ENCODE data around the gene SH3BP4. TPM values are rescaled to one million over a fixed set of nuclear protein-coding genes. Genes with fewer than 3 reads are reported as not detected.

Gene SH3BP4
- total and polyA plus RNA-seq, 2 of the 13 experiments (the other 11 are each of a cell fraction or from before 2014, with no cell fraction given): 34.6 to 99.1 TPM

DNA sequence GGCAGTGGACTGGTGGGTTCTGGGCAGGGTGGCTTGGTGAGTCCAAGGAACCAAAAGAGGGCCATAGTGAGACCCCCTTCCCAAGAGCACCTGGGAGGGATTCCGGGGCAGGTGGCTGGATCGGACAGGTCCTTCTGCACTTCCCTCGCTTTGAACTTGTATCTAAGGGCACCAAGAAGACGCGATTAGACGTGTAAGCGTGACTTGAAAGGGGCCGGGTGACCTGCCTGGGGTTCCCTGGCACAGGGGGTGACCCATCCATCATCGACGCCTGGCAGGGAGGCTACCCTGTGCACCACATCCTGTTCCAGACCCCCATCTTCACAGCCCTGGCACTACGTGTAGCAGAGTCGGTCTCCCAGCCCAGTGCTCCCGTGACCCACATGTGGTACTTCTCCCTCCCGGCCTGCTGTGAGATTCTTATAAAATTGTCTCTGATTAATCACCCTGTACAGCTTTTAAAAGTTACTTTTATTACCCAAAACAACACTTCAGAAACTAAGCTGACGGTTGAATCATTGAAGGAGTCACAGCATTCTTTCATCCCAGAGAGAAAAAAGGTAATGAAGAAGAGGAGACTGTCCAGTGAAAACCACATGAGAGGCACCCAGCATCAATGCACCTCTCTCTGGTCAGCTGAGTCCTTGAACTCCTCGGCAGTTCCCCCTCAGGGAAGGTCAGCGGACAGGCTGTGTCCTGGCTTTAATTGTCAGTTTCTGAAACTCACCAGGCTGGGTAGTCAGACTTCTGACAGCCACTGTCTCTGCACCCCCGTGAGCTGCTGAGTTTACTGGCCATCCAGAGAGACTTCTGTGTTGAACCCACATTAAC is 13.0 kb downstream of the SH3BP4 start (continued):
- TF ChIP-seq, protein P1, sequence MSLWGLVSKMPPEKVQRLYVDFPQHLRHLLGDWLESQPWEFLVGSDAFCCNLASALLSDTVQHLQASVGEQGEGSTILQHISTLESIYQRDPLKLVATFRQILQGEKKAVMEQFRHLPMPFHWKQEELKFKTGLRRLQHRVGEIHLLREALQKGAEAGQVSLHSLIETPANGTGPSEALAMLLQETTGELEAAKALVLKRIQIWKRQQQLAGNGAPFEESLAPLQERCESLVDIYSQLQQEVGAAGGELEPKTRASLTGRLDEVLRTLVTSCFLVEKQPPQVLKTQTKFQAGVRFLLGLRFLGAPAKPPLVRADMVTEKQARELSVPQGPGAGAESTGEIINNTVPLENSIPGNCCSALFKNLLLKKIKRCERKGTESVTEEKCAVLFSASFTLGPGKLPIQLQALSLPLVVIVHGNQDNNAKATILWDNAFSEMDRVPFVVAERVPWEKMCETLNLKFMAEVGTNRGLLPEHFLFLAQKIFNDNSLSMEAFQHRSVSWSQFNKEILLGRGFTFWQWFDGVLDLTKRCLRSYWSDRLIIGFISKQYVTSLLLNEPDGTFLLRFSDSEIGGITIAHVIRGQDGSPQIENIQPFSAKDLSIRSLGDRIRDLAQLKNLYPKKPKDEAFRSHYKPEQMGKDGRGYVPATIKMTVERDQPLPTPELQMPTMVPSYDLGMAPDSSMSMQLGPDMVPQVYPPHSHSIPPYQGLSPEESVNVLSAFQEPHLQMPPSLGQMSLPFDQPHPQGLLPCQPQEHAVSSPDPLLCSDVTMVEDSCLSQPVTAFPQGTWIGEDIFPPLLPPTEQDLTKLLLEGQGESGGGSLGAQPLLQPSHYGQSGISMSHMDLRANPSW (CRISPR knock-in tag; IDR thresholded peaks at IDR 0.05; ENCODE audit: borderline replicate concordance): no peak
- TF ChIP-seq HOXA5 (CRISPR knock-in tag; IDR thresholded peaks at IDR 0.05) (peak; percentile 43; the same call in 1 of the 2 replicates), ZNF207 (IDR thresholded peaks at IDR 0.05; ENCODE audit: borderline replicate concordance) (no peak), CC2D1A (CRISPR knock-in tag; IDR thresholded peaks at IDR 0.05) (no peak), TOPORS (CRISPR knock-in tag; IDR thresholded peaks at IDR 0.05) (no peak), ESRRA (CRISPR knock-in tag; IDR thresholded peaks at IDR 0.05; ENCODE audit: low read depth) (peak; percentile 29; the same call in 1 of the 2 replicates), KLF9 (CRISPR knock-in tag; IDR thresholded peaks at IDR 0.05; ENCODE audit: low read depth) (no peak), GABPA (IDR thresholded peaks at IDR 0.05; ENCODE audit: low read depth, low read length) (no peak), GABPA (CRISPR knock-in tag; IDR thresholded peaks at IDR 0.05; ENCODE audit: low read depth) (no peak), SMAD3 (CRISPR knock-in tag; IDR thresholded peaks at IDR 0.05) (no peak), SP2 (CRISPR knock-in tag; IDR thresholded peaks at IDR 0.05) (no peak), ZBTB21 (CRISPR knock-in tag; IDR thresholded peaks at IDR 0.05) (no peak)
- TF ChIP-seq, protein P2, sequence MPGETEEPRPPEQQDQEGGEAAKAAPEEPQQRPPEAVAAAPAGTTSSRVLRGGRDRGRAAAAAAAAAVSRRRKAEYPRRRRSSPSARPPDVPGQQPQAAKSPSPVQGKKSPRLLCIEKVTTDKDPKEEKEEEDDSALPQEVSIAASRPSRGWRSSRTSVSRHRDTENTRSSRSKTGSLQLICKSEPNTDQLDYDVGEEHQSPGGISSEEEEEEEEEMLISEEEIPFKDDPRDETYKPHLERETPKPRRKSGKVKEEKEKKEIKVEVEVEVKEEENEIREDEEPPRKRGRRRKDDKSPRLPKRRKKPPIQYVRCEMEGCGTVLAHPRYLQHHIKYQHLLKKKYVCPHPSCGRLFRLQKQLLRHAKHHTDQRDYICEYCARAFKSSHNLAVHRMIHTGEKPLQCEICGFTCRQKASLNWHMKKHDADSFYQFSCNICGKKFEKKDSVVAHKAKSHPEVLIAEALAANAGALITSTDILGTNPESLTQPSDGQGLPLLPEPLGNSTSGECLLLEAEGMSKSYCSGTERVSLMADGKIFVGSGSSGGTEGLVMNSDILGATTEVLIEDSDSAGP (CRISPR knock-in tag; IDR thresholded peaks at IDR 0.05; ENCODE audit: borderline replicate concordance): no peak
- TF ChIP-seq, protein P3, sequence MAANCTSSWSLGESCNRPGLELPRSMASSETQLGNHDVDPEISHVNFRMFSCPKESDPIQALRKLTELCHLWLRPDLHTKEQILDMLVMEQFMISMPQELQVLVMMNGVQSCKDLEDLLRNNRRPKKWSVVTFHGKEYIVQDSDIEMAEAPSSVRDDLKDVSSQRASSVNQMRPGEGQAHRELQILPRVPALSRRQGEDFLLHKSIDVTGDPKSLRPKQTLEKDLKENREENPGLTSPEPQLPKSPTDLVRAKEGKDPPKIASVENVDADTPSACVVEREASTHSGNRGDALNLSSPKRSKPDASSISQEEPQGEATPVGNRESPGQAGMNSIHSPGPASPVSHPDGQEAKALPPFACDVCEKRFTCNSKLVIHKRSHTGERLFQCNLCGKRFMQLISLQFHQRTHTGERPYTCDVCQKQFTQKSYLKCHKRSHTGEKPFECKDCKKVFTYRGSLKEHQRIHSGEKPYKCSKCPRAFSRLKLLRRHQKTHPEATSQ (CRISPR knock-in tag; IDR thresholded peaks at IDR 0.05; ENCODE audit: borderline replicate concordance): no peak
- TF ChIP-seq, protein P4, sequence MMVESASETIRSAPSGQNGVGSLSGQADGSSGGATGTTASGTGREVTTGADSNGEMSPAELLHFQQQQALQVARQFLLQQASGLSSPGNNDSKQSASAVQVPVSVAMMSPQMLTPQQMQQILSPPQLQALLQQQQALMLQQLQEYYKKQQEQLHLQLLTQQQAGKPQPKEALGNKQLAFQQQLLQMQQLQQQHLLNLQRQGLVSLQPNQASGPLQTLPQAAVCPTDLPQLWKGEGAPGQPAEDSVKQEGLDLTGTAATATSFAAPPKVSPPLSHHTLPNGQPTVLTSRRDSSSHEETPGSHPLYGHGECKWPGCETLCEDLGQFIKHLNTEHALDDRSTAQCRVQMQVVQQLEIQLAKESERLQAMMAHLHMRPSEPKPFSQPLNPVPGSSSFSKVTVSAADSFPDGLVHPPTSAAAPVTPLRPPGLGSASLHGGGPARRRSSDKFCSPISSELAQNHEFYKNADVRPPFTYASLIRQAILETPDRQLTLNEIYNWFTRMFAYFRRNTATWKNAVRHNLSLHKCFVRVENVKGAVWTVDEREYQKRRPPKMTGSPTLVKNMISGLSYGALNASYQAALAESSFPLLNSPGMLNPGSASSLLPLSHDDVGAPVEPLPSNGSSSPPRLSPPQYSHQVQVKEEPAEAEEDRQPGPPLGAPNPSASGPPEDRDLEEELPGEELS (CRISPR knock-in tag; IDR thresholded peaks at IDR 0.05): peak; percentile 20; the same call in 1 of the 2 replicates
- TF ChIP-seq, protein P5, sequence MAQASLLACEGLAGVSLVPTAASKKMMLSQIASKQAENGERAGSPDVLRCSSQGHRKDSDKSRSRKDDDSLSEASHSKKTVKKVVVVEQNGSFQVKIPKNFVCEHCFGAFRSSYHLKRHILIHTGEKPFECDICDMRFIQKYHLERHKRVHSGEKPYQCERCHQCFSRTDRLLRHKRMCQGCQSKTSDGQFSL (CRISPR knock-in tag; IDR thresholded peaks at IDR 0.05): 0 out of 2 replicates have a peak, but pooled peaks have one; percentile 11
- TF ChIP-seq, protein P6, sequence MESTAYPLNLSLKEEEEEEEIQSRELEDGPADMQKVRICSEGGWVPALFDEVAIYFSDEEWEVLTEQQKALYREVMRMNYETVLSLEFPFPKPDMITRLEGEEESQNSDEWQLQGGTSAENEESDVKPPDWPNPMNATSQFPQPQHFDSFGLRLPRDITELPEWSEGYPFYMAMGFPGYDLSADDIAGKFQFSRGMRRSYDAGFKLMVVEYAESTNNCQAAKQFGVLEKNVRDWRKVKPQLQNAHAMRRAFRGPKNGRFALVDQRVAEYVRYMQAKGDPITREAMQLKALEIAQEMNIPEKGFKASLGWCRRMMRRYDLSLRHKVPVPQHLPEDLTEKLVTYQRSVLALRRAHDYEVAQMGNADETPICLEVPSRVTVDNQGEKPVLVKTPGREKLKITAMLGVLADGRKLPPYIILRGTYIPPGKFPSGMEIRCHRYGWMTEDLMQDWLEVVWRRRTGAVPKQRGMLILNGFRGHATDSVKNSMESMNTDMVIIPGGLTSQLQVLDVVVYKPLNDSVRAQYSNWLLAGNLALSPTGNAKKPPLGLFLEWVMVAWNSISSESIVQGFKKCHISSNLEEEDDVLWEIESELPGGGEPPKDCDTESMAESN (CRISPR knock-in tag; conservative IDR thresholded peaks at IDR 0.05): 0 out of 2 replicates have a peak, but pooled peaks have one; percentile 27
- TF ChIP-seq, protein P7, sequence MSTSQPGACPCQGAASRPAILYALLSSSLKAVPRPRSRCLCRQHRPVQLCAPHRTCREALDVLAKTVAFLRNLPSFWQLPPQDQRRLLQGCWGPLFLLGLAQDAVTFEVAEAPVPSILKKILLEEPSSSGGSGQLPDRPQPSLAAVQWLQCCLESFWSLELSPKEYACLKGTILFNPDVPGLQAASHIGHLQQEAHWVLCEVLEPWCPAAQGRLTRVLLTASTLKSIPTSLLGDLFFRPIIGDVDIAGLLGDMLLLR (CRISPR knock-in tag; IDR thresholded peaks at IDR 0.05): no peak

Data from HepG2 (cell line).